8988T (cell line): ENCODE measurements around the gene DCAF5.
"Not testable (repeated sequence)": the region's sequence is repeated elsewhere in the genome, so short reads cannot be mapped to it uniquely, and the experiment has no call there.

ENCODE experiments used
- DNase-seq: peaks from one replicate; pipeline ENCODE4 v3.0.0; 2011

The DCAF5 gene

GRCh38 chr14:69042299-69042698 is 110.6 kb downstream of the DCAF5 start:
- no peak for DNase-seq

DNA sequence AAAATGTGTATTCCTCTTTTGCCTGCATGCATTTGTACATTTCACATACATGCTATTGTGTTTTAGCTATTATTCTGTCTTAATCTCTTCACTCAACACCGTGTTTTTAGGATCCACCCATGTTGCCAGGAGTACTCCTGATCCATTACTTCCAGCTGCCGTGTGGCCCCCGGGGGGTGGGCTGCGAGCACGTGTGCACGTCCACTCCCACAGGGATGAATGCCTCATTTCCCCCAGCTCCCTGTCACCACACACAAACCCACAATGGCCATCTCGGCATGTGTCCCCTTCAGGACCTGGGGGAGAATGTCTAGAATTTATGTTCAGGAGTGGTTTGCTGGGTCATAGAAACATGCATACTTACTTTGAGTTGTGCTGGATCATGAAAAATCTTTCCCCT is 111.1 kb downstream of the DCAF5 start:
- no peak for DNase-seq

DNA sequence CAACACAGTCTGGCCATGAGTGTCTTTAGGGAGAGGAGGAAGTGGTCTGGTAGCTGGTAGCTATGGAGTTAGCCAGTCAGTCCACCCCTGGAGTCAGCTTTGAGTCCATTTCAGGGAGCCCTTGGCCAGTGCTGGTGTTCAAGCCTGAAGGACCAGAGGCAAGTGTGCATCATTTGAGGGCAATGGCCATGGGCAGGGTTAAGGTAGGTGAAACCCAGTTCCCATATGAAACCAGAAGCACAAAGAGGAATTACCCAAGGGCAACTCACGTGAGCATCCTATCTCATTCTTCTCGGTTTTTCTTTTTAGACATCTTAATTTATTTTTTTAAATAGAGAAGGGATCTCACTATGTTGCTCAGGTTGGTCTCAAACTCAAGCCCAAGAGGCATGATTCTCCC is 112.6 kb downstream of the DCAF5 start:
- no peak for DNase-seq

DNA sequence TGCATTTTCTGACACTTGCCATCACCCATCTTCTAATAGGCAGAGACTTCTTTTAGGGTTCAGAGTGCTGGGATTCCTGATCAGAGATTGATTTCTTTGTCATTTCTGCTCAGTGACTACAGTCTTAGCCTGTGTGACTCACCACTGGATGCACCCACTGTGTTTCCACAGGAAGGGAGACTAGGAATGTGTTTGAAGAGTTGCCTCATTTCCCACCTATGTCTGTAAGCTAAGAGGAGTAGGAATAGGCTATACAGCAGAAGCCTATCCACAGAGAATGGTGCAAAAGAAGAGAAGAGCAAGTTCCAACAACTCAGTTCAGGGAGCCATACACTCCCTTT is 113.7 kb downstream of the DCAF5 start:
- peak; percentile 61 for DNase-seq

- DNase-seq, result no peak
Measured at GRCh38 chr14:69038455-69039287, 114.2 kb downstream of the DCAF5 start.

DNA sequence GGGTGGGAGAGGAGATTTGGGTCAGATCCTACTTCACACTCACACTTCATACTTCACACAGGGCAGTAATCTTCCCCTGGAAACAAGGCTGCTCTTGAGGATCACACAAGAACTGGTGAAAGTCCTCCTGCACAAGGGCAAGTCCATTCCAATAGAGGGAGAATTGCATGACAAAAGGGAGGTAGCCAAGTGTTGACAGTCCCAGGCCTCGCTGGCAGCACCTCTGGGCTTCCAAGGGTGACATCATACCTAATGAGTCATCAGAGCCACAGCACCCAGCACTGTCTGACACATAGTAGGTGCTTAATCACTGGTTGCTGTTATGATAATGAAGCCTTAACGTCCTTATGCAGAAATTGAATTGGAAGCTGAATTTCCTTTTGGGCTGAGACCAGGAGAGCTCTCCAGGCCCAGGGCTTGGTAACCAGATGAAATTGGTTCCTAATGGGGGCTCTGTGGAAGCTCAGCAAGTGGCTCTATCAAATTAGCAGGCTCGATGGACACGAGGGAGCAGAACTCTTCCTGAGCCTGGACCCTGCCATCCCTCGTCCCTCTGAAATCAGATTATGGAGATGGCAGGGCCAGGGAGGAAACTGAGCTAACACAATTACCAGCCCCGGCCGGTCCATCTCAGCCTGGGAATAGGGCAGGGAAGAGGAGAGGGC is 115.0 kb downstream of the DCAF5 start:
- no peak for DNase-seq

DNA sequence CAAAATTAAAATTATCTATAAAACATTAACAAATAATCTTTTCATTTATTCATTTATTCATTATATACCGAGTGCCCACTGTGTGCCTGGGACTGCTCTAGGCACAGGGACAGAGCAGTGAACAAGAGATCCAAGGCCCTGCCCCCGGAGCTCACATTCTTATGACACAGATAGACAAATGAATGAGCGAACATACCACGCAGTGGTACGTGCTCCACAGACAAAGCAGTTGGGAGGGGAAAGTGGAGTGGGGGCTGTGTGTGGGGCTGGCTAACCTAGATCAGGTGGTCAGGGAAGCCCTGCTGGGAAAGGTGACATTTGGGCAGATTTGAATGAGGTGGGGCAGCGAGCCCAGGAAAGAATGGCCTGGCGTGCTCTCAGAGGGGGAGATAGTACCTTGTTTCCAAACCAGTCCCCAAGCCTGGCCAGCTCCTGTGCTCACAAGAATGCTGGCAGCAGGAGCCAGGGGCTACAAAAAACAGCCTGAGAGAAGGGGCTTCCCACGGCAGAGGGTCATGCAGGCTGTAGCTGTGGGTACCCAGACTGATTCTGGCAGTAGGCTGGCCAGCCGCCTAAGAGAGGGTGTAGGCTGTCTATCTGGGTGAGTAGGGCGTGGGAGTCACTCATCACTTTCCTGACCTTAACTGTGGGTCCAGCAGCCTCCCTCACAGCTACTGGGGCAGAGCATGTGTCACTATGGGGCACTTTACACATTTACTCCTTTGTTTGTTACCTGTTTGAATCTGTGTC is 116.0 kb downstream of the DCAF5 start:
- DNase-seq, result no peak

GRCh38 chr14:69034612-69035262 is 118.2 kb downstream of the DCAF5 start:
- no peak for DNase-seq

DNA sequence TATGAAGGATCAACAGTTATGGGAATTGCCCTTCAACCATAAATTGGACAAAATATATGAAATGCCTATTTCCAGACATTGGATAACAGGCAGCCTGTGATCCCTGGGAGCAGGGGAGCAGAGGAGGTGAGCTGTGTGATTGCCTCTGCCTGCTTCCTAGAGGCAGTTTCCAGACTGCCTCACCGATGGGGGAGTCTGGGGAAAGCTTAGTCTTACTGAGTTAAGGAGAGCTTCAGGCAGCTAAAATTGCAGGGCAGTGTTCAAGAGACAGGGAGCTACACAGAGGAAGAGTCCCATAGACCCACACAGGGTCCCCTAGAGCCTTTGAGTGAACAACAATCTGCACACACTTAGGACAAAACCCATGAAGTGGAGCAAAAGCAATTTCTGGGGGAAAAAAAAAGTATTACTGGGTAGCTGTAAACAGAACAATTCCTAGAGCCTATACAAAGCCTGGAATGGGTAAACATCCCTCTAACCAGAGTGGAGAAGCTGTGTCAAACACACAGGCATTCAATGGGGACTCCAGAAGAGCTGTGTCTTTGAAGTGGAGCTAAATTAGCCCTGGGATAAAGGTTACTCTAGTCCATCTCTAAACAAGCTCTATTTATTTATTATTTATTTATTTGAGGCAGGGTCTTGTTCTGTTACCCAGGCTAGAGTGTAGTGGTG is 125.5 kb downstream of the DCAF5 start:
- DNase-seq, result no peak

DNA sequence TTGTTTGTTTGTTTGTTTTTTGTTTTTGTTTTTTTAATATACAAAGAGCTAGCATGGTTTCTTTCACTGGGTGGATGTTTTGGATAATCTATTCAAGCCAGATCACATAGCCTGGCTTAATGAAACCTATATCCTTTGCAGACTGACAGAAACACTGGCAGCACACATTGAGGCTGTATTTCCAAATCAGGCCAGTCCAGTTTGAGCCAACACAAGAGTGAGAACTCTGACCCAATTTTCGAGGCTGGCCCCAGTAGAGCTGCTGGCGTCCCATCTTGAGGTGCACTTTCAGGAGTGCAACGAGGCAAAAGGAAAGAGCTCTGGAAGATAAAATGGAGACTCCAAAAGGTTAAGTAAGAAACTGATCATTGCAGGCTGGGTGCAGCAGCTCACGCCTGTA is 129.9 kb downstream of the DCAF5 start:
- DNase-seq, result no peak

- not testable (repeated sequence) for DNase-seq
Measured at GRCh38 chr14:69022093-69022492, 130.8 kb downstream of the DCAF5 start.

GRCh38 chr14:69017706-69018105 is 135.2 kb downstream of the DCAF5 start:
- no peak for DNase-seq

DNA sequence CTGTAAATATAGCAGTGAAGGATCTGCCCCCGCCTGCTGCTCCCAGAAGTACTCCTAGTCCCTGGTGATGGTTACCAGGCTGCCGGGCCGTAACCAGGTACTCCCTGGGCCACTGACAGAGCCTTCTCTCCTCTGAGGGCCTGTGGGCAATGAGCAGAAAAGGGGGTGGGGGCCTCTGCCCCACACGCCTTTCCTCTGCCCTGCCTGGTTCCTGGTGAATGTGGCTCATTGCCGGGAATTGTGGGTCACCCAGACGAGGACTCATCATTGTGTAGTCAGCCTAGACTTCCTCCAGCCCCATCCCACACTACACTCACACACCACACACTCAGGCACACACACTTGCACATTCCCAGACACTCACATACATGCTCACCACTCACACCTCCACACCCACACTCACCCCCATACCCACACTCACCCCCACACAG is 138.1 kb downstream of the DCAF5 start:
- no peak for DNase-seq

DNA sequence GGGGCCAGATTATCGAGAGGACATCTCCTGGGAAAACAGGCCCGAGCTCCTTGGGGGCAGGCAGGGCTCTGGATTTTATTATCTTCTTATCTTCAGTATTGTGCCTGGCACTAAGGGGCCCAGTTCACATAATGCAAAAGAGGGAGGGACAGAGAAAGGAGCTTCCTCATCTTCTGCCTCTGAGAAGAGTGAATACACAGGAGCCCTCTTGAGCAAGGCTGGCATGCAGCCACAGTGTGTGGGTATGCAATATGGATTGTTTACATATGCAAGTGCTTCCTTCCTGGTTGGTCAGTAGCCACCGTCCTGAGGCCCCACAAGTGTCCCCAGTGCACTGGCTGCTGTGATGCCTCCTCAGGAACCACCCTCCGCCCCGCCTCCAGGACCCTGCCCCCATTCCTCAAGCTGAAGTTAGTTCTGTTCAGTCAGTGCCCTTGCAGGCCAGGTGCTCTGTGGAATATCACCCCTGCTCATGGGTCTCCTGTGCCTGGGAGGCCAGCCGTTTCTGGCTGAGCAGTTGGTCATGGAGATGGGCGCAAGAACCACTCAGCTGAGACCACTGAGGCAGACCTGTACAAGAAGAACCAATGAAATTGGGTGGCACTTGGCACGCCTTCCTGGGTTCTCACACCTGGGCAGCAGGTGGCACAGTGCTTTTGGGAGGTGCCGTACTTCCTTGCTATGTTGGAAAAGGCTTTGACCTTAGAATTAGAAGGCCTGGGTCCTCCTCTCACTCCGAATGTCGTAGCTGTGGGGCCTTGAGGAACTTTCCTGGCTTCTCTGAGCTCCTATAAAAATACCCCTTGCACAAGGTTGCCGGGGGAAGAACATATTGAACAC is 138.8 kb downstream of the DCAF5 start:
- no peak for DNase-seq

DNA sequence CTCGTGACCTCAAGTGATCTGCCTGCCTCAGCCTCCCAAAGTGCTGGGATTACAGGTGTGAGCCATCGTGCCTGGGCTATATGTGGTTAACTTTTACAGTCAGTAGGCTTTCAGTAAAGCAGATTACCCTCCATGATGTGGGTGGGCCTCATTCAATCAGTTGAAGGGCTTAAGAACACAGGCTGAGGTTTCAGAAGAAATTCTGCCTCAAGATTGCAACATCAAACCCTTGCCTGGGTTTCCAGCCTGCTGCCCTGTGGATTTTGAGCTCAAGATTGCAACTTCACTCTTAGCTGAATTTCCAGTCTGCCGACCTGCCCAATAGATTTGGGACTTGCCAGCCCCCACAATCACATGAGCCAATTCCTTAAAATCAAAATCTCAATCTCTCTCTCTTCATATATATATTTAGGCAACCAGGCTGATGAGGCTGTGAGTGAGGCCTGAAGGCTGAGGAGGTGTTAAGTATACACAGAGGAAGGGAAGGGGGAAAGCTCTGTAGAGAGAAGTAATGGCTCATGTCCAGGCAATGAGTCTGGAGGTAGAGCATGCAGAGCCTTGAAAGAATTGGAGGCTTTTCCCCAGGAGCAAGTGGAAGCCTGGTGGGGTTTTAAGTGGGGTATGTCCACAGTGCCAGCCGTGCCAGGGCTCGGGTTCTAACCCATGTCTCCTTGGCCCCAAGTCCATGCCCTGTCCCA is 140.5 kb downstream of the DCAF5 start:
- DNase-seq, result no peak

DNA sequence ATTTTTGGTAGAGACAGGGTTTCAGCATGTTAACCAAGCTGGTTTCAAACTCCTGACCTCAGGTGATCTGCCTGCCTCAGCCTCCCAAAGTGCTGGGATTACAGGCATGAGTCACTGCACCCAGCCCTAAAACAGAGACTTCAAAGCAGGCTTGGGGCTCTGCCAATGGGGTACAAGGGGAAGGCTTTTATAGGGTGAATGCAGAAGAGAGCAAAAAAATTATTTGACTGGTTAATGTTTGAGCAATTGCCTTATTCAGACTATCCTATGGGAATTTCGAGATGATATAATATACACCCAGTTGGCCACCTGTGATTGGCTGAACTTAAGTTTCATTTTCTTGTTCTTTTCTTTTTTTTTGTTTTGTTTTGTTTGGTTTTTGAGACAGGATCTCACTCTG is 142.3 kb downstream of the DCAF5 start:
- no peak for DNase-seq

- no peak for DNase-seq
Measured at GRCh38 chr14:69008421-69008884, 144.5 kb downstream of the DCAF5 start.

GRCh38 chr14:69006346-69006745 is 146.6 kb downstream of the DCAF5 start:
- DNase-seq, result no peak

DNA sequence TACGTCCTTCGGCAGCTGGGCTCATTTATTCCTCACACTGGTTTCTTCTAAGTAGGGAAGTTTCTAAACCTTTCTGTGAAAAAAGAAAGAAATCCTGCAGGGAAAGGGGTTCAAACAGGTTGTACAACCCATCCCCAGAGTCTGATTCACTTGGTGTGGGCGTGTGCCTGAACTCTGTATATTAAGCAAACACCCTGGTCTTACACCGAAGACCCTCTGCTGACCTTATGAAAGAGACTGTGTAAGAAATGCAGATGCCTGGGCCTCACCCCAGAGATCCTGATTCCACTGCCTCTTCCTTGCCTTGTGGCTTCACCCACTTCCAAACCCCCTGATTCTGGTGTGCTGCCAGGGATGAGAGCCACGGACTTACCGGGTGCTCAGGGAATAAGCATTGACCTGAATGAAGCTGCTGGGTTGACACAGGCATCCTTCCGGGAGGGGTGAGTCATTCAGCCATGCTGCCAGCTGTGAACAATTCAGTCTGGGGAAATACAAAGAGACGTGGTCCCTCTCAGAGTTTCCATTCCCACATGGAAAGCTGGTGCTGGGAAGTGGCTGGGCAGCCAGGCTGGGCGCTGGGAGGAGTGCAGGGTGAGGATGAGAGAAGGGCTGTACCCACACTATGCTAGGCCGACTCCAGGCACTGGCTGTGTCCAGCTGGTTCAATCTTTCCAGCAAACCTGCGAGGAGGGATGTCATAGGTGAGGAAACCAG is 147.3 kb downstream of the DCAF5 start:
- peak; percentile 81 for DNase-seq

GRCh38 chr14:69004731-69005431 is 148.0 kb downstream of the DCAF5 start:
- DNase-seq, result no peak
